ENCODE measurements around the gene NT5C2.

DNA sequence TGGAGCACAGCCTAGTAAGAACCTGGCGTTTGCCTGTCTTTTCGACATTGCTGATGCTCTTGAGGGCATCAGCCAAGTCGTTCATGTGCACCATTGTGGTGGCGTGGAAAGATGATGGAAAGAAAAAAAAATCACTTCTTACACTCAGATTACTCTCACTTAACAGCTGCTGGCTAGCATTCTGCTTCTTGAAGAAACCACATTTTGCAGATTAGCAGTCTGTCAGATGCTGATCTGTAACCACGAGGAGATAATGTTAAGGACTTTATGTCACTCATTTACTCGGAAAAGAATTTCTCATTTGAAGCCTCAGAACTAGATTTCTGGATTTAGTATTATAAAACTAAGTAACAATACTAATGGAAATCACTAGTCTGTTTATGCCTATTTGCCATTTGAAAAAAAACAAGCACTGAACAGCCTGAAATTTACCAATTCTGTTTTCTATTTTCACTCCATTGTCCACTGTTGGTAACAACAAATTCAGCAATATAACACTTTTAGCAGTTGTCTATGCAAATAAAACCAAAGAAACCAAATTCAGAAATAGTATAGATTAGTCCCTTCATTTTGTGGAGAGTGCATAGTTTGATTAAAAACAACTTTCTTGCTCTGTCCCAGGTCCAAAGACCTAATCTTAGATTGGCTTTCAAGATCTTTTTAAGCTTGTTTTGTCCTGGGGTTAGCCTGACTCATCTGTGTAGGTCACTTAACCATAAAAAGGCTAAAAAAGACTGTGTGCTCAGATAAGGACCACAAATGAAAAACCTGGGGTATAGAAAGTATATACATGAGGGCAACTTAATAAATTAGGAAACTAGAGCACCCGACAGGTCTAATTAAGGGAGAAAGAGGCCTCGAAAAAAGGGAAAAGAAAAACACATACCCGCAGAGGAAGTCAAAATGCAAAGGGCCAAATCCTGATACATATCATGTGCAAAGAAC, 67.5 kb downstream of the NT5C2 start:
- TF ChIP-seq, protein P1, sequence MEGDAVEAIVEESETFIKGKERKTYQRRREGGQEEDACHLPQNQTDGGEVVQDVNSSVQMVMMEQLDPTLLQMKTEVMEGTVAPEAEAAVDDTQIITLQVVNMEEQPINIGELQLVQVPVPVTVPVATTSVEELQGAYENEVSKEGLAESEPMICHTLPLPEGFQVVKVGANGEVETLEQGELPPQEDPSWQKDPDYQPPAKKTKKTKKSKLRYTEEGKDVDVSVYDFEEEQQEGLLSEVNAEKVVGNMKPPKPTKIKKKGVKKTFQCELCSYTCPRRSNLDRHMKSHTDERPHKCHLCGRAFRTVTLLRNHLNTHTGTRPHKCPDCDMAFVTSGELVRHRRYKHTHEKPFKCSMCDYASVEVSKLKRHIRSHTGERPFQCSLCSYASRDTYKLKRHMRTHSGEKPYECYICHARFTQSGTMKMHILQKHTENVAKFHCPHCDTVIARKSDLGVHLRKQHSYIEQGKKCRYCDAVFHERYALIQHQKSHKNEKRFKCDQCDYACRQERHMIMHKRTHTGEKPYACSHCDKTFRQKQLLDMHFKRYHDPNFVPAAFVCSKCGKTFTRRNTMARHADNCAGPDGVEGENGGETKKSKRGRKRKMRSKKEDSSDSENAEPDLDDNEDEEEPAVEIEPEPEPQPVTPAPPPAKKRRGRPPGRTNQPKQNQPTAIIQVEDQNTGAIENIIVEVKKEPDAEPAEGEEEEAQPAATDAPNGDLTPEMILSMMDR (conservative IDR thresholded peaks at IDR 0.05; ENCODE audit: low read length): no peak
- TF ChIP-seq EZH2phosphoT487 (IDR thresholded peaks at IDR 0.05; ENCODE audit: borderline replicate concordance): no peak

Measured in Loucy (cell line).